IMR-90 (cell line): ENCODE measurements around the gene ABCB4. TPM values are rescaled to one million over a fixed set of nuclear protein-coding genes. Genes with fewer than 3 reads are reported as not detected.

ENCODE experiments used
- ATAC-seq: fragments of 200-7000 bp; cut with Tn5 transposase; 2 replicates; pipeline ENCODE4 v1.9.1; 2020; ENCODE audit warnings: low read depth, mild to moderate bottlenecking, moderate library complexity
- BruUV-seq: library from RNA; stranded (reverse); fragments of 400-500 nt; replicated peaks from 2 replicates; lab custom pipeline; 2021; lab: Mats Ljungman, UMichigan
- CTCF ChIA-PET: fragments of 300-600 bp; formaldehyde crosslinking; extraction: SDS; loops from one replicate; lab custom pipeline; 2021; ENCODE audit warnings: antibody characterized with exemption; lab: Yijun Ruan, JAX
- POLR2A ChIA-PET: fragments of 300-600 bp; sonication (Branson Sonifier 250); formaldehyde crosslinking; loops from one replicate; lab custom pipeline; 2022; ENCODE audit warnings: antibody characterized with exemption; ENCODE audit not compliant: unreplicated experiment; lab: Charles Lee
- DNase-seq: peaks from one replicate; pipeline ENCODE4 v3.0.0; 2013
- H2AFZ ChIP-seq: replicated peaks from 2 replicates; pipeline ENCODE3; 2013; ENCODE audit warnings: low read length, mild to moderate bottlenecking; ENCODE audit not compliant: poor library complexity
- H2AK5ac ChIP-seq: 2 replicates; pipeline ENCODE4 v1.6.1; 2013; ENCODE audit warnings: low read depth, low read length, inconsistent platforms
- H2AK9ac ChIP-seq: replicated peaks from 2 replicates; pipeline ENCODE3; 2013; ENCODE audit warnings: mild to moderate bottlenecking, low read depth, low read length, moderate library complexity; ENCODE audit not compliant: poor library complexity
- H2BK120ac ChIP-seq: 2 replicates; pipeline ENCODE4 v1.6.1; 2013; ENCODE audit warnings: low read depth, low read length, inconsistent platforms
- H2BK15ac ChIP-seq: 3 replicates; pipeline ENCODE4 v1.6.1; 2013; ENCODE audit warnings: low read depth, low read length, inconsistent platforms
- H2BK20ac ChIP-seq: 2 replicates; pipeline ENCODE4 v1.6.1; 2013; ENCODE audit warnings: low read depth, mild to moderate bottlenecking, inconsistent platforms, low read length, moderate library complexity
- H2BK5ac ChIP-seq: 2 replicates; pipeline ENCODE4 v1.6.1; 2013; ENCODE audit warnings: mild to moderate bottlenecking, low read depth, low read length, inconsistent platforms; ENCODE audit not compliant: poor library complexity, severe bottlenecking
- H3K14ac ChIP-seq: replicated peaks from 2 replicates; pipeline ENCODE4 v1.6.1; 2013; ENCODE audit warnings: low read depth, low read length, inconsistent platforms
- H3K18ac ChIP-seq: 2 replicates; pipeline ENCODE4 v1.6.1; 2013; ENCODE audit warnings: low read depth, low read length, control low read depth
- H3K23ac ChIP-seq: 2 replicates; pipeline ENCODE4 v1.6.1; 2013; ENCODE audit warnings: low read depth, low read length, inconsistent platforms
- H3K27ac ChIP-seq: 2 replicates; pipeline ENCODE4 v1.5.1; 2013; ENCODE audit warnings: mild to moderate bottlenecking, control low read depth, low read length; ENCODE audit not compliant: insufficient read depth
- H3K27me3 ChIP-seq: 2 replicates; pipeline ENCODE4 v1.6.1; 2013; ENCODE audit warnings: low read length; ENCODE audit not compliant: control insufficient read depth, insufficient read depth
- H3K36me3 ChIP-seq: 2 replicates; pipeline ENCODE4 v1.6.1; 2013; ENCODE audit warnings: low read length, mixed read lengths; ENCODE audit not compliant: control insufficient read depth, insufficient read depth
- H3K4ac ChIP-seq: 2 replicates; pipeline ENCODE4 v1.6.1; 2013; ENCODE audit warnings: low read depth, low read length, inconsistent platforms
- H3K4me1 ChIP-seq: 2 replicates; pipeline ENCODE4 v1.6.1; 2013; ENCODE audit warnings: low read length, mixed read lengths; ENCODE audit not compliant: control insufficient read depth, insufficient read depth
- H3K4me2 ChIP-seq: 2 replicates; pipeline ENCODE4 v1.6.1; 2013; ENCODE audit warnings: low read depth, mild to moderate bottlenecking, control low read depth, low read length, moderate library complexity
- H3K4me3 ChIP-seq: 2 replicates; pipeline ENCODE4 v1.5.1; 2013; ENCODE audit warnings: low read depth, mild to moderate bottlenecking, control low read depth, low read length, moderate library complexity; ENCODE audit not compliant: insufficient read depth
- H3K56ac ChIP-seq: 2 replicates; pipeline ENCODE4 v1.6.1; 2013; ENCODE audit warnings: low read length, inconsistent platforms; ENCODE audit not compliant: insufficient read depth; ENCODE audit errors: extremely low read depth
- H3K79me1 ChIP-seq, 2 experiments: 2 replicates each; pipeline ENCODE4 v1.6.1; 2013; ENCODE audit warnings: low read length in 2 of 2, inconsistent platforms in 1 of 2, low read depth in 1 of 2
- H3K9ac ChIP-seq: 2 replicates; pipeline ENCODE4 v1.6.1; 2013; ENCODE audit warnings: low read depth, low read length, control low read depth
- H3K9me1 ChIP-seq: 2 replicates; pipeline ENCODE4 v1.6.1; 2013; ENCODE audit warnings: low read length, inconsistent platforms; ENCODE audit not compliant: insufficient read depth
- H3K9me3 ChIP-seq: 2 replicates; pipeline ENCODE4 v1.6.1; 2013; ENCODE audit warnings: low read length; ENCODE audit not compliant: control insufficient read depth, insufficient read depth
- H4K20me1 ChIP-seq: 2 replicates; pipeline ENCODE4 v1.6.1; 2013; ENCODE audit warnings: low read length, inconsistent platforms; ENCODE audit not compliant: insufficient read depth
- H4K5ac ChIP-seq: 2 replicates; pipeline ENCODE4 v1.6.1; 2013; ENCODE audit warnings: mild to moderate bottlenecking, low read depth, low read length, control low read depth
- H4K8ac ChIP-seq, 2 experiments: 2 replicates each; pipeline ENCODE4 v1.6.1; 2013; ENCODE audit warnings: low read depth in 2 of 2, low read length in 2 of 2, control low read depth in 1 of 2, inconsistent platforms in 1 of 2
- H4K91ac ChIP-seq: 2 replicates; pipeline ENCODE4 v1.6.1; 2013; ENCODE audit warnings: low read depth, low read length, inconsistent platforms; ENCODE audit not compliant: insufficient read depth
- BHLHE40 ChIP-seq: fragments of 150-350 bp; IDR thresholded peaks from 2 replicates; pipeline ENCODE4 v1.6.1; 2016; ENCODE audit warnings: mild to moderate bottlenecking, low read depth, low read length
- CEBPB ChIP-seq: IDR thresholded peaks from 2 replicates; pipeline ENCODE4 v1.6.1; 2012; ENCODE audit warnings: low read depth, low read length, improper control_type of control experiment
- CHD1 ChIP-seq: IDR thresholded peaks from 2 replicates; pipeline ENCODE4 v1.6.1; 2012; ENCODE audit warnings: low read depth, low read length, improper control_type of control experiment
- FOS ChIP-seq: fragments of 150-350 bp; IDR thresholded peaks from 2 replicates; pipeline ENCODE4 v1.6.1; 2016; ENCODE audit warnings: low read depth, low read length
- MAFK ChIP-seq: IDR thresholded peaks from 2 replicates; pipeline ENCODE4 v1.6.1; 2012; ENCODE audit warnings: low read depth, low read length, improper control_type of control experiment
- NFE2L2 ChIP-seq: fragments of 150-350 bp; IDR thresholded peaks from 2 replicates; pipeline ENCODE4 v1.6.1; 2016; ENCODE audit warnings: low read depth, mild to moderate bottlenecking, low read length
- POLR2A ChIP-seq: IDR thresholded peaks from 2 replicates; pipeline ENCODE4 v1.6.1; 2012; ENCODE audit warnings: mild to moderate bottlenecking, low read depth, low read length
- RAD21 ChIP-seq: IDR thresholded peaks from 2 replicates; pipeline ENCODE4 v1.6.1; 2012; ENCODE audit warnings: low read length, improper control_type of control experiment
- RCOR1 ChIP-seq: IDR thresholded peaks from 2 replicates; pipeline ENCODE4 v1.6.1; 2012; ENCODE audit warnings: mild to moderate bottlenecking, low read length, improper control_type of control experiment; ENCODE audit not compliant: insufficient replicate concordance
- RFX5 ChIP-seq: IDR thresholded peaks from 2 replicates; pipeline ENCODE4 v1.8.0; 2012; ENCODE audit warnings: low read depth, mild to moderate bottlenecking, low read length, moderate library complexity
- SMC3 ChIP-seq: fragments of 150-350 bp; IDR thresholded peaks from 2 replicates; pipeline ENCODE4 v1.6.1; 2016; ENCODE audit warnings: low read depth, mild to moderate bottlenecking, antibody characterized with exemption, low read length, moderate library complexity
- WGBS, 2 experiments: methylation state at CpG; one replicate each; pipeline versions ENCODE4 v1.1.5 to v1.1.7; 2013; ENCODE audit warnings: missing lambda C conversion rate in 2 of 2; ENCODE audit not compliant: insufficient read length in 1 of 2; ENCODE audit errors: extremely low coverage in 2 of 2; 5-methylcytosine and 5-hydroxymethylcytosine counted together
- dilution Hi-C: fragments of 300-500 bp; cut with HindIII; formaldehyde crosslinking; loops from one replicate; pipeline ENCODE4 v1.14.3; 2018; ENCODE audit warnings: low sequenced_read_pairs; ENCODE audit not compliant: unreplicated experiment
- in situ Hi-C: fragments of 300-500 bp; cut with MboI; formaldehyde crosslinking; loops from 3 replicates; pipeline ENCODE4 v1.14.3; 2019; ENCODE audit warnings: low sequenced_read_pairs, inconsistent platforms, mixed read lengths
- intact Hi-C: fragments of 100-400 bp; cut with micrococcal nuclease; formaldehyde crosslinking; loops from 2 replicates; pipeline ENCODE4 v1.10.0; 2022
- polyA plus RNA-seq, 3 experiments: library from polyadenylated mRNA; depleted of rRNA; stranded (reverse); fragments of >200 nt; gene quantifications; 2 replicates each; pipeline ENCODE4 v1.2.3, GENCODE V29; 2012; ENCODE audit warnings: low replicate concordance in 1 of 3
- total RNA-seq: library from RNA; depleted of rRNA; stranded (reverse); fragments of >200 nt; gene quantifications from 2 replicates; pipeline ENCODE4 v1.2.3, GENCODE V29; 2012
- TF ChIP-seq, protein P1 (sequence below): fragments of 150-350 bp; IDR thresholded peaks from 2 replicates; pipeline ENCODE4 v1.6.1; 2016; ENCODE audit warnings: low read depth, mild to moderate bottlenecking, low read length, moderate library complexity, borderline replicate concordance
- TF ChIP-seq, protein P2 (sequence below): fragments of 150-350 bp; IDR thresholded peaks from 2 replicates; pipeline ENCODE4 v1.6.1; 2017; ENCODE audit warnings: mild to moderate bottlenecking, antibody characterized with exemption, low read length, low read depth
- TF ChIP-seq, protein P3 (sequence below): conservative IDR thresholded peaks from 2 replicates; pipeline ENCODE4 v1.5.1; 2012; ENCODE audit warnings: mild to moderate bottlenecking, low read depth, low read length, improper control_type of control experiment

The ABCB4 gene
- total and polyA plus RNA-seq, 2 of the 4 experiments (the other 2 are of a cell fraction): not detected

DNA sequence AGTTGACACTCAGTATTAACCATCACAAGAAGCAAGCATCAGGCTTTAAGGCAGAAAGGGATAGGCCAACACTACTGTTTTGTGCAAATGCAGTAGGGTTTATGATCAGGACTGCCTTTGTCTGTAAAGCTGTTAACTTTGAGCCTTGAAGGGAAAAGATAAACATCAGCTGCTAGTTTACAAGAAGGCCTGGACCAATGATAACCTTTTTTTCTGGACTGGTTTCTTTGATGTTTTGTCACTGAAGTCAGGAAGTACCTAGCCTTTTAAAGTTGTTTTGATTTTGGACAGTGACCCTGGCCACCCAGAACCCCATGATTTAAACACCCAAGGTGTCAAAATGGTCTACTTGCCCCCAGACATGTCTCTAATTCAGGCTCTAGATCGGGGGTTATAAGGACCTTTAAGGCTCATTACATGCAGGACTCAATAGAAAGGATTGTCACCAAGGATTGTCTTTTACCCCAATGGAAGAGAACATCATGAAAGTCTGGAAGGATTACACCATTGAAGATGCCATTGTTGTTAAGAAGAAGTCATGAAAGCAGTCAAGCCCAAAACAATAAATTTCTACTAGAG lies 79.9 kb downstream of the ABCB4 start:
- Histone ChIP-seq H4K5ac (no peak overlapping the region), H2BK20ac (no peak overlapping the region), H4K91ac (no peak overlapping the region), H3K14ac (no peak overlapping the region), H4K8ac (no peak overlapping the region), H3K36me3 (peaks cover 11% of the 10 kb centered on the region; the same call in 1 of the 2 replicates), H3K18ac (no peak overlapping the region), H3K4me2 (no peak overlapping the region), H3K79me1 (no peaks in the 10 kb centered on the region), H3K56ac (no peak overlapping the region), H4K20me1 (no peaks in the 10 kb centered on the region), H2AK5ac (no peak overlapping the region), H3K9me3 (peaks cover 2% of the 10 kb centered on the region; the same call in 1 of the 2 replicates), H3K23ac (no peak overlapping the region), H2BK5ac (no peak overlapping the region), H2AK9ac (no peak overlapping the region), H3K27ac (no peak overlapping the region), H3K4ac (no peak overlapping the region), H3K9ac (no peak overlapping the region), H2BK120ac (no peak overlapping the region), H3K9me1 (peaks cover 7% of the 10 kb centered on the region), H2BK15ac (no peak overlapping the region), H3K4me3 (no peak overlapping the region), H3K4me1 (peaks cover 9% of the 10 kb centered on the region), H3K27me3 (no peaks in the 10 kb centered on the region), H2AFZ (no peak overlapping the region)
- ChIA-PET POLR2A (no interaction called here), CTCF (no interaction called here)
- intact Hi-C loops (loop anchor here (5.0 kb wide), 1 partner anchor 48 kb away; the partner anchor contains the start of gene CROT), in situ Hi-C loops (no loop called here), dilution Hi-C loops (no loop called here)
- TF ChIP-seq NFE2L2 (no peak), BHLHE40 (no peak), RAD21 (no peak), CEBPB (no peak), MAFK (no peak), RCOR1 (no peak), RFX5 (no peak), POLR2A (no peak), SMC3 (no peak), FOS (no peak), CHD1 (no peak)
- TF ChIP-seq, protein P1, sequence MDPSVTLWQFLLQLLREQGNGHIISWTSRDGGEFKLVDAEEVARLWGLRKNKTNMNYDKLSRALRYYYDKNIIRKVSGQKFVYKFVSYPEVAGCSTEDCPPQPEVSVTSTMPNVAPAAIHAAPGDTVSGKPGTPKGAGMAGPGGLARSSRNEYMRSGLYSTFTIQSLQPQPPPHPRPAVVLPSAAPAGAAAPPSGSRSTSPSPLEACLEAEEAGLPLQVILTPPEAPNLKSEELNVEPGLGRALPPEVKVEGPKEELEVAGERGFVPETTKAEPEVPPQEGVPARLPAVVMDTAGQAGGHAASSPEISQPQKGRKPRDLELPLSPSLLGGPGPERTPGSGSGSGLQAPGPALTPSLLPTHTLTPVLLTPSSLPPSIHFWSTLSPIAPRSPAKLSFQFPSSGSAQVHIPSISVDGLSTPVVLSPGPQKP: no peak
- TF ChIP-seq, protein P2, sequence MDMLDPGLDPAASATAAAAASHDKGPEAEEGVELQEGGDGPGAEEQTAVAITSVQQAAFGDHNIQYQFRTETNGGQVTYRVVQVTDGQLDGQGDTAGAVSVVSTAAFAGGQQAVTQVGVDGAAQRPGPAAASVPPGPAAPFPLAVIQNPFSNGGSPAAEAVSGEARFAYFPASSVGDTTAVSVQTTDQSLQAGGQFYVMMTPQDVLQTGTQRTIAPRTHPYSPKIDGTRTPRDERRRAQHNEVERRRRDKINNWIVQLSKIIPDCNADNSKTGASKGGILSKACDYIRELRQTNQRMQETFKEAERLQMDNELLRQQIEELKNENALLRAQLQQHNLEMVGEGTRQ: no peak
- TF ChIP-seq, protein P3, sequence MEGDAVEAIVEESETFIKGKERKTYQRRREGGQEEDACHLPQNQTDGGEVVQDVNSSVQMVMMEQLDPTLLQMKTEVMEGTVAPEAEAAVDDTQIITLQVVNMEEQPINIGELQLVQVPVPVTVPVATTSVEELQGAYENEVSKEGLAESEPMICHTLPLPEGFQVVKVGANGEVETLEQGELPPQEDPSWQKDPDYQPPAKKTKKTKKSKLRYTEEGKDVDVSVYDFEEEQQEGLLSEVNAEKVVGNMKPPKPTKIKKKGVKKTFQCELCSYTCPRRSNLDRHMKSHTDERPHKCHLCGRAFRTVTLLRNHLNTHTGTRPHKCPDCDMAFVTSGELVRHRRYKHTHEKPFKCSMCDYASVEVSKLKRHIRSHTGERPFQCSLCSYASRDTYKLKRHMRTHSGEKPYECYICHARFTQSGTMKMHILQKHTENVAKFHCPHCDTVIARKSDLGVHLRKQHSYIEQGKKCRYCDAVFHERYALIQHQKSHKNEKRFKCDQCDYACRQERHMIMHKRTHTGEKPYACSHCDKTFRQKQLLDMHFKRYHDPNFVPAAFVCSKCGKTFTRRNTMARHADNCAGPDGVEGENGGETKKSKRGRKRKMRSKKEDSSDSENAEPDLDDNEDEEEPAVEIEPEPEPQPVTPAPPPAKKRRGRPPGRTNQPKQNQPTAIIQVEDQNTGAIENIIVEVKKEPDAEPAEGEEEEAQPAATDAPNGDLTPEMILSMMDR: no peak
- BruUV-seq: no TSS peak
- ATAC-seq: no peak
- no CpG with 5 or more reads among the region's 1 CpG for WGBS, 2 experiments
- no peak for DNase-seq
